K562 (cell line): Measurements from ENCODE around the gene LNPEP. TPM values are rescaled to one million over a fixed set of nuclear protein-coding genes. Genes with fewer than 3 reads are reported as not detected.

Experiments
- BRD9 ChIP-seq: fragments of 450-650 bp; IDR thresholded peaks from 2 replicates; pipeline ENCODE4 v1.6.1; 2018; ENCODE audit warnings: low read depth; ENCODE audit not compliant: partially characterized antibody
- CCAR2 ChIP-seq: fragments of 200-400 bp; formaldehyde crosslinking; IDR thresholded peaks from 2 replicates; pipeline ENCODE4 v1.6.1; 2017; ENCODE audit warnings: mild to moderate bottlenecking, low read depth, low read length
- FOXA1 ChIP-seq: fragments of 450-650 bp; IDR thresholded peaks from 2 replicates; pipeline ENCODE4 v1.6.1; 2016; ENCODE audit warnings: mild to moderate bottlenecking, borderline replicate concordance
- KAT2B ChIP-seq: IDR thresholded peaks from one replicate; pipeline ENCODE4 v1.6.1; 2012; ENCODE audit warnings: low read depth, mild to moderate bottlenecking, control low read depth, inconsistent platforms, low read length, moderate library complexity
- KDM5B ChIP-seq: fragments of 200-600 bp; sonication (generic); IDR thresholded peaks from 2 replicates; pipeline ENCODE4 v1.6.1; 2012; ENCODE audit warnings: low read depth, mild to moderate bottlenecking, moderate library complexity, low read length, control low read depth, inconsistent platforms; ENCODE audit not compliant: insufficient replicate concordance
- LARP7 ChIP-seq: fragments of 450-650 bp; IDR thresholded peaks from 2 replicates; pipeline ENCODE4 v1.6.1; 2016
- SMAD2 ChIP-seq: fragments of 150-350 bp; IDR thresholded peaks from 2 replicates; pipeline ENCODE4 v1.6.1; 2014; ENCODE audit warnings: low read depth, mild to moderate bottlenecking, low read length
- SMARCE1 ChIP-seq: fragments of 450-650 bp; IDR thresholded peaks from 2 replicates; pipeline ENCODE4 v1.7.1; 2016; ENCODE audit warnings: mild to moderate bottlenecking
- SNAPC5 ChIP-seq: fragments of 250-450 bp; sonication (Bioruptor Pico); IDR thresholded peaks from 2 replicates; pipeline ENCODE4 v1.8.0; 2021; ENCODE audit warnings: moderate library complexity, mild to moderate bottlenecking, inconsistent platforms
- U2AF1 ChIP-seq: fragments of 200-400 bp; formaldehyde crosslinking; optimal IDR thresholded peaks from 2 replicates; pipeline ENCODE3; 2017; ENCODE audit warnings: mild to moderate bottlenecking, low read depth, low read length, moderate library complexity
- XRCC4 ChIP-seq: IDR thresholded peaks from one replicate; pipeline ENCODE4 v1.6.1; 2011; ENCODE audit not compliant: insufficient read depth, insufficient read length; ENCODE audit errors: extremely low read depth
- ZNF197 ChIP-seq: fragments of 200-800 bp; sonication (Bioruptor generic); IDR thresholded peaks from 2 replicates; pipeline ENCODE4 v1.6.1; 2016; ENCODE audit warnings: low read depth, missing genetic modification characterization, missing compliant biosample characterization
- ZNF407 ChIP-seq: fragments of 450-650 bp; IDR thresholded peaks from 2 replicates; pipeline ENCODE4 v1.6.1; 2016; ENCODE audit warnings: low read depth
- ZNF592 ChIP-seq: fragments of 450-650 bp; IDR thresholded peaks from 2 replicates; pipeline ENCODE4 v1.6.1; 2017; ENCODE audit warnings: antibody characterized with exemption, mild to moderate bottlenecking
- polyA plus RNA-seq, 8 experiments: library from polyadenylated mRNA; depleted of rRNA in 4 of 8; stranded (reverse) in 5 of 8; unstranded in 3 of 8; fragments of >200 nt; fragmentation: Nextera tagmentation in 2 of 8; fragmentation: Illumina TruSeq in 1 of 8; extraction: Ambion mirVana in 2 of 8; extraction: Trizol in 1 of 8; gene quantifications; 2 replicates each; pipeline versions ENCODE4 v1.2.1 to v1.2.3, GENCODE V29; 2011 to 2014; ENCODE audit warnings: inconsistent platforms in 1 of 8, missing spikeins in 1 of 8
- total RNA-seq, 7 experiments: library from RNA; depleted of rRNA in 6 of 7; stranded (reverse); fragments of >200 nt in 6 of 7; fragmentation: Illumina TruSeq in 2 of 7; extraction: Trizol in 2 of 7; gene quantifications; 2 replicates each; pipeline versions ENCODE4 v1.2.1 to v1.2.3, GENCODE V29; 2011 to 2021; ENCODE audit warnings: low replicate concordance in 1 of 7

Gene LNPEP
- total and polyA plus RNA-seq, 9 of the 15 experiments (the other 6 are each of a cell fraction or from before 2014, with no cell fraction given) = 2.6 to 27.9 (median 11.2) TPM

- peak; percentile 26; the same call in 1 of the 2 replicates for TF ChIP-seq ZNF197
- no peak for TF ChIP-seq SNAPC5
- peak; percentile 66 for TF ChIP-seq U2AF1
- TF ChIP-seq SMAD2 = no peak
- no peak for TF ChIP-seq FOXA1
- no peak for TF ChIP-seq ZNF407
- TF ChIP-seq KDM5B = no peak
- no peak for TF ChIP-seq CCAR2
- no peak for TF ChIP-seq LARP7
- no peak for TF ChIP-seq KAT2B
- TF ChIP-seq BRD9 = no peak
- TF ChIP-seq SMARCE1 = no peak
- TF ChIP-seq XRCC4 = no peak
- TF ChIP-seq ZNF592 = no peak
These were observed at the start of gene LNPEP (continued) for GRCh38 chr5:96935559-96936430.
